HCT116 (cell line): Measurements from ENCODE around the gene TBC1D1. TPM values are rescaled to one million over a fixed set of nuclear protein-coding genes. Genes with fewer than 3 reads are reported as not detected.

Experiments
- total RNA-seq: library from RNA; stranded (reverse); gene quantifications from one replicate; pipeline ENCODE4 v1.2.1, GENCODE V29; 2021; ENCODE audit not compliant: unreplicated experiment

Gene TBC1D1
- total RNA-seq, 1 experiment from 2014 or later, result 82.7 TPM

Other genes with a start within 250 kb of the TBC1D1 start
- 30.2 TPM for gene RELL1, start 204.7 kb upstream of the TBC1D1 start, total RNA-seq
- 48.6 TPM for gene PGM2, start 64.4 kb upstream of the TBC1D1 start, total RNA-seq
- not detected for gene PTTG2, start 69.3 kb downstream of the TBC1D1 start, total RNA-seq